ENCODE results near the gene ECD. TPM values are rescaled to one million over a fixed set of nuclear protein-coding genes. Genes with fewer than 3 reads are reported as not detected.
A peak's percentile ranks its signal among the peaks of the same experiment; 100 is the strongest.

ECD gene
- 10 to 100 TPM; 30.2 to 42.7 (median 33.1) TPM for total RNA-seq
- polyA plus RNA-seq, result 10 to 100 TPM; 31.9 to 33.1 TPM
- 83.6 reads per million, percentile 81 among the genes with 10 or more reads in this experiment for total RNA-seq

GRCh38 chr10:73167783-73168464 lies at the start of gene ECD, which contains the start of gene FAM149B1:
Gene ECD (minus strand): TSS chr10:73168008. CDS start chr10:73163937, 4,071 bp downstream.
Gene FAM149B1 (plus strand): TSS chr10:73168119. CDS start chr10:73168340, 221 bp downstream.
- H3K36me3 Mint-ChIP-seq, result peaks cover 0 to 12% (median 5%) of the 10 kb centered on the region in 5 donors
- ChIA-PET CTCF (interaction anchor here (1.3 kb wide), 2 partner anchors 9 to 71 kb away, joined by 4 to 5 read pairs; partner anchors contain the start of gene P4HA1), POLR2A (interaction anchor here (0.6 to 3.2 kb wide), 8 partner anchors 12 to 1270 kb away, joined by 3 to 17 read pairs (median 3); partner anchors contain the start of genes DNAJC9 and P4HA1)
- H3K27ac Mint-ChIP-seq, result peak within 1 kb of the TSS; percentile 98 to 100 (median 99)
- H3K4me1 Mint-ChIP-seq, result peaks cover 30 to 56% (median 43%) of the 10 kb centered on the region in 7 donors
- DNase-seq (peak; percentile 86 to 93 (median 92)), ATAC-seq (peak; percentile 97)
- Histone ChIP-seq H3K36me3 (ENCODE audit: control insufficient read depth in 2 of 3, insufficient read depth in 3 of 3, low read length in 3 of 3) (peaks cover 2 to 7% (median 3%) of the 10 kb centered on the region in 3 experiments), H3K9me3 (ENCODE audit: control insufficient read depth in 2 of 3, low read length in 3 of 3) (no peaks in the 10 kb centered on the region), H3K27me3 (ENCODE audit: control insufficient read depth in 2 of 2, insufficient read depth in 2 of 2, low read length in 2 of 2) (no peaks in the 10 kb centered on the region), H3K4me3 (ENCODE audit: low read length) (peak within 1 kb of the TSS; percentile 97), H3K27ac (ENCODE audit: low read depth, low read length) (peak within 1 kb of the TSS; percentile 95), H3K4me1 (ENCODE audit: control insufficient read depth in 2 of 2, insufficient read depth in 2 of 2, low read length in 2 of 2) (peaks cover 29 to 33% of the 10 kb centered on the region in 2 donors)
- H3K27me3 Mint-ChIP-seq, result no peaks in the 10 kb centered on the region
- peak within 1 kb of the TSS; percentile 92 to 100 (median 100) for H3K4me3 Mint-ChIP-seq
- intact Hi-C loops (cut with micrococcal nuclease), result loop anchor here (1.0 to 5.0 kb wide), 8 partner anchors 9 to 459 kb away; partner anchors contain the start of genes MRPS16 (in 2 of the 2), P4HA1 (in 2 of the 2), ANXA7 (in 1 of the 2) and DNAJC9 (in 1 of the 2)
- H3K9me3 Mint-ChIP-seq, result no peaks in the 10 kb centered on the region

- Histone ChIP-seq H3K36me3 (ENCODE audit: control insufficient read depth in 2 of 3, insufficient read depth in 3 of 3, low read length in 3 of 3) (peaks cover 0 to 25% (median 0%) of the 10 kb centered on the region in 3 experiments), H3K27ac (ENCODE audit: low read depth, low read length) (no peak overlapping the region), H3K27me3 (ENCODE audit: control insufficient read depth in 2 of 2, insufficient read depth in 2 of 2, low read length in 2 of 2) (no peaks in the 10 kb centered on the region), H3K4me3 (ENCODE audit: low read length) (no peak overlapping the region), H3K4me1 (ENCODE audit: control insufficient read depth in 2 of 2, insufficient read depth in 2 of 2, low read length in 2 of 2) (no peaks in the 10 kb centered on the region), H3K9me3 (ENCODE audit: control insufficient read depth in 2 of 3, low read length in 3 of 3) (no peaks in the 10 kb centered on the region)
- H3K27me3 Mint-ChIP-seq, result no peaks in the 10 kb centered on the region
- DNase-seq (no peak), ATAC-seq (no peak)
- no peak overlapping the region for H3K27ac Mint-ChIP-seq
- H3K4me1 Mint-ChIP-seq, result peaks cover 0 to 2% (median 0%) of the 10 kb centered on the region in 7 donors
- H3K36me3 Mint-ChIP-seq, result peaks cover 16 to 75% (median 49%) of the 10 kb centered on the region in 5 donors
- intact Hi-C loops (cut with micrococcal nuclease), result no loop called here
- H3K9me3 Mint-ChIP-seq, result peaks cover 0 to 2% (median 0%) of the 10 kb centered on the region in 11 donors
- H3K4me3 Mint-ChIP-seq, result no peak overlapping the region
- POLR2A ChIA-PET, result no interaction called here
- CTCF ChIA-PET, result no interaction called here
Measured at GRCh38 chr10:73215749-73216148, 47.9 kb upstream of the ECD start.

GRCh38 chr10:73211106-73211811 lies 43.5 kb upstream of the ECD start:
- Mint-ChIP-seq H3K4me1 (peaks cover 0 to 2% (median 0%) of the 10 kb centered on the region in 7 donors), H3K9me3 (peaks cover 0 to 2% (median 0%) of the 10 kb centered on the region in 11 donors), H3K27ac (peak overlapping the region in 1 of 9 donors; percentile 12), H3K36me3 (peaks cover 9 to 57% (median 31%) of the 10 kb centered on the region in 5 donors), H3K27me3 (no peaks in the 10 kb centered on the region), H3K4me3 (no peak overlapping the region)
- DNase-seq (no peak), ATAC-seq (no peak)
- no peaks in the 10 kb centered on the region for H3K27me3 ChIP-seq (ENCODE audit: control insufficient read depth in 2 of 2, insufficient read depth in 2 of 2, low read length in 2 of 2)
- H3K4me1 ChIP-seq (ENCODE audit: control insufficient read depth in 2 of 2, insufficient read depth in 2 of 2, low read length in 2 of 2), result no peaks in the 10 kb centered on the region
- no peak overlapping the region for H3K4me3 ChIP-seq (ENCODE audit: low read length)
- H3K9me3 ChIP-seq (ENCODE audit: control insufficient read depth in 2 of 3, low read length in 3 of 3), result no peaks in the 10 kb centered on the region
- intact Hi-C loops (cut with micrococcal nuclease), result no loop called here
- ChIA-PET CTCF (no interaction called here), POLR2A (no interaction called here)
- no peak overlapping the region for H3K27ac ChIP-seq (ENCODE audit: low read depth, low read length)
- H3K36me3 ChIP-seq (ENCODE audit: control insufficient read depth in 2 of 3, insufficient read depth in 3 of 3, low read length in 3 of 3), result peaks cover 0 to 11% (median 0%) of the 10 kb centered on the region in 3 experiments

GRCh38 chr10:73210395-73211105 lies 42.7 kb upstream of the ECD start:
- Mint-ChIP-seq H3K4me1 (peaks cover 0 to 2% (median 0%) of the 10 kb centered on the region in 7 donors), H3K4me3 (no peak overlapping the region), H3K9me3 (peaks cover 0 to 7% (median 0%) of the 10 kb centered on the region in 11 donors), H3K27me3 (no peaks in the 10 kb centered on the region), H3K27ac (no peak overlapping the region), H3K36me3 (peaks cover 13 to 57% (median 30%) of the 10 kb centered on the region in 5 donors)
- Histone ChIP-seq H3K27ac (ENCODE audit: low read depth, low read length) (no peak overlapping the region), H3K4me3 (ENCODE audit: low read length) (no peak overlapping the region), H3K4me1 (ENCODE audit: control insufficient read depth in 2 of 2, insufficient read depth in 2 of 2, low read length in 2 of 2) (no peaks in the 10 kb centered on the region), H3K9me3 (ENCODE audit: control insufficient read depth in 2 of 3, low read length in 3 of 3) (no peaks in the 10 kb centered on the region), H3K27me3 (ENCODE audit: control insufficient read depth in 2 of 2, insufficient read depth in 2 of 2, low read length in 2 of 2) (no peaks in the 10 kb centered on the region), H3K36me3 (ENCODE audit: control insufficient read depth in 2 of 3, insufficient read depth in 3 of 3, low read length in 3 of 3) (peaks cover 0 to 11% (median 0%) of the 10 kb centered on the region in 3 experiments)
- ATAC-seq (no peak), DNase-seq (no peak)
- ChIA-PET POLR2A (no interaction called here), CTCF (no interaction called here)
- intact Hi-C loops (cut with micrococcal nuclease), result no loop called here

- Histone ChIP-seq H3K36me3 (ENCODE audit: control insufficient read depth in 2 of 3, insufficient read depth in 3 of 3, low read length in 3 of 3) (peaks cover 0 to 11% (median 0%) of the 10 kb centered on the region in 3 experiments), H3K27me3 (ENCODE audit: control insufficient read depth in 2 of 2, insufficient read depth in 2 of 2, low read length in 2 of 2) (no peaks in the 10 kb centered on the region), H3K9me3 (ENCODE audit: control insufficient read depth in 2 of 3, low read length in 3 of 3) (no peaks in the 10 kb centered on the region), H3K4me1 (ENCODE audit: control insufficient read depth in 2 of 2, insufficient read depth in 2 of 2, low read length in 2 of 2) (no peaks in the 10 kb centered on the region), H3K27ac (ENCODE audit: low read depth, low read length) (no peak overlapping the region), H3K4me3 (ENCODE audit: low read length) (no peak overlapping the region)
- Mint-ChIP-seq H3K36me3 (peaks cover 13 to 53% (median 28%) of the 10 kb centered on the region in 5 donors), H3K27me3 (no peaks in the 10 kb centered on the region), H3K9me3 (peaks cover 0 to 7% (median 0%) of the 10 kb centered on the region in 11 donors), H3K4me1 (peaks cover 0 to 2% (median 0%) of the 10 kb centered on the region in 7 donors), H3K4me3 (no peak overlapping the region), H3K27ac (peak overlapping the region in 1 of 9 donors; percentile 18)
- CTCF ChIA-PET, result no interaction called here
- intact Hi-C loops (cut with micrococcal nuclease), result no loop called here
- no peak for ATAC-seq
- POLR2A ChIA-PET, result no interaction called here
- no peak for DNase-seq
Measured at GRCh38 chr10:73209705-73210104, 41.9 kb upstream of the ECD start.

- ChIA-PET POLR2A (interaction anchor here (1.0 kb wide), 1 partner anchor 39 kb away, joined by 3 read pairs; the partner anchor contains the start of gene DNAJC9), CTCF (interaction anchor here (1.2 kb wide), 1 partner anchor 9 kb away, joined by 3 read pairs; no protein-coding TSS in a partner anchor)
Measured at GRCh38 chr10:73207883-73208282, 40.1 kb upstream of the ECD start.

More at GRCh38 chr10:73207883-73208282, 40.1 kb upstream of the ECD start:
- Histone ChIP-seq H3K4me1 (ENCODE audit: control insufficient read depth in 2 of 2, insufficient read depth in 2 of 2, low read length in 2 of 2) (no peaks in the 10 kb centered on the region), H3K9me3 (ENCODE audit: control insufficient read depth in 2 of 3, low read length in 3 of 3) (no peaks in the 10 kb centered on the region), H3K27ac (ENCODE audit: low read depth, low read length) (no peak overlapping the region), H3K4me3 (ENCODE audit: low read length) (no peak overlapping the region), H3K36me3 (ENCODE audit: control insufficient read depth in 2 of 3, insufficient read depth in 3 of 3, low read length in 3 of 3) (peaks cover 0 to 11% (median 0%) of the 10 kb centered on the region in 3 experiments), H3K27me3 (ENCODE audit: control insufficient read depth in 2 of 2, insufficient read depth in 2 of 2, low read length in 2 of 2) (no peaks in the 10 kb centered on the region)
- no peaks in the 10 kb centered on the region for H3K27me3 Mint-ChIP-seq
- intact Hi-C loops (cut with micrococcal nuclease), result no loop called here
- no peak overlapping the region for H3K4me3 Mint-ChIP-seq
- ATAC-seq (no peak), DNase-seq (no peak)
- H3K4me1 Mint-ChIP-seq, result peaks cover 0 to 2% (median 0%) of the 10 kb centered on the region in 7 donors
- H3K27ac Mint-ChIP-seq, result no peak overlapping the region
- peaks cover 0 to 7% (median 0%) of the 10 kb centered on the region in 11 donors for H3K9me3 Mint-ChIP-seq
- H3K36me3 Mint-ChIP-seq, result peaks cover 4 to 35% (median 16%) of the 10 kb centered on the region in 5 donors
